Measurements from ENCODE around the gene LPIN3. TPM values are rescaled to one million over a fixed set of nuclear protein-coding genes. Genes with fewer than 3 reads are reported as not detected.

The LPIN3 gene
- polyA plus RNA-seq (2012; rRNA removed), result 0.21 and 0.34 TPM in 2 replicates
- 0.05 and 0.09 TPM in 2 replicates for polyA plus RNA-seq (2012; cell fraction: cytosol; rRNA removed)
- 1.8 and 1.9 TPM in 2 replicates for polyA plus RNA-seq (2012; cell fraction: nucleus; rRNA removed)

DNA sequence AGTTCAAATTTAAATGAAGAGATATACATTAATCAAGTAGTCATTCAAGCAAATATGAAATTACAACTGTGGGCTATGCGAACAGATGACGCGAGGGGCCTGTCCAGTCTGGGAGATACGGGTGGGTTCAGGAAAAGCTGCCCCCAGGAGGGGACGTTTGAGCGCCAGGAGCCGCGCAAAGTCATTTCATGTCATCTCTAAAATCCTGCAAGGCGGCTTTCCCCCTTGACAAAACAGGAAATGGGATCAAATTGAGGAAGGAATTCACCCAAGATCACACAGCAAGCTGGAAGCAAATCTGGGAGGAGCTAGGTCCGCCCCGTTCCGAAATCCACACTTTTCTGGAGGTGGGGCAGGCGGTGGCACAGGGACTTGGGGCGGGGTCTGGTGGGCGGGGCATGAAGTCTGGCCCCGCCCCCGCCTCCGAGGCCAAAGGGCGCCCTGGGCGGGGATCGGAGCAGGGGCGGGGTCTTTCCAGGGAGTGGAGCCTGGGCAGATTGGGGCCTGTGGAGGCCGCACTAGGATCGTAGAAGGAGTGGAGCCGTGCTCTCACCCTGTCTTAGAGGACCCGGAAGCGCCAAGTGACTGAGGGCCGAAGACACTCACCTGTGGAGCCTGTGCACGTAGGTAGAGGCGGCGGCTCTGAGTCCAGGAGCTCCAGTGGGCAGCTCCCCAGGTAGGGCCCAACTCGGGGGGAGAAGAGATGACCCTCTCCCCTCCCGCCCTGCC lies at the start of gene LPIN3:
Gene LPIN3 (plus strand): TSS at position 495 of the 729 bp plus-strand sequence. CDS start 4,983 bp downstream, outside the sequence.
- Histone ChIP-seq H3K4me3 (ENCODE audit: low read depth in 2 of 2, low read length in 1 of 2) (peak within 1 kb of the TSS in 1 of 2 experiments; percentile 46; a peak in 1 of 4 replicates), H3K9me3 (no peaks in the 10 kb centered on the region), H3K27me3 (ENCODE audit: insufficient read depth) (no peaks in the 10 kb centered on the region), H3K9ac (no peak within 1 kb of the TSS), H3F3A (replicated peaks; ENCODE audit: insufficient read depth) (no peaks in the 10 kb centered on the region), H3K4me2 (peak within 1 kb of the TSS; percentile 31), H3K79me2 (ENCODE audit: insufficient read depth) (no peaks in the 10 kb centered on the region), H3K27ac (ENCODE audit: low read depth in 2 of 2, low read length in 1 of 2) (no peak within 1 kb of the TSS), H4K20me1 (ENCODE audit: insufficient read depth) (no peaks in the 10 kb centered on the region), H3K36me3 (replicated peaks in 1 of 2; ENCODE audit: control insufficient read depth in 1 of 2, insufficient read depth in 2 of 2, low read length in 1 of 2) (no peaks in the 10 kb centered on the region), H3K4me1 (ENCODE audit: control insufficient read depth in 1 of 2, insufficient read depth in 2 of 2, low read depth in 1 of 2, low read length in 1 of 2) (peaks cover 0 to 5% of the 10 kb centered on the region in 2 experiments; a peak in 1 of 4 replicates), H3K9me2 (no peaks in the 10 kb centered on the region), H2AFZ (ENCODE audit: low read depth) (peak within 1 kb of the TSS; percentile 75)
- no peak for TF ChIP-seq MXI1 (IDR thresholded peaks at IDR 0.05; ENCODE audit: low read depth, low read length)
- TF ChIP-seq SIN3A (IDR thresholded peaks at IDR 0.05; ENCODE audit: borderline replicate concordance, low read depth, low read length), result no peak
- no peak for TF ChIP-seq FOSL2 (IDR thresholded peaks at IDR 0.05; ENCODE audit: borderline replicate concordance, low read depth)
- TF ChIP-seq RFX5 (IDR thresholded peaks at IDR 0.05; ENCODE audit: low read length), result no peak
- TF ChIP-seq TEAD4 (IDR thresholded peaks at IDR 0.05; ENCODE audit: borderline replicate concordance, insufficient read depth), result no peak
- TF ChIP-seq TCF12 (IDR thresholded peaks at IDR 0.05), result no peak
- no peak for TF ChIP-seq RXRA (IDR thresholded peaks at IDR 0.05; ENCODE audit: borderline replicate concordance, low read depth)
- TF ChIP-seq NRF1 (IDR thresholded peaks at IDR 0.05; ENCODE audit: low read depth, low read length), result no peak
- peak; percentile 84 for DNase-seq
- POLR2A ChIA-PET, result no interaction called here
- WGBS (ENCODE audit: low lambda C conversion rate), result 50% methylated on average over 22 of the region's 33 CpGs
- CTCF ChIA-PET, result interaction anchor here (0.6 to 9.6 kb wide), 46 partner anchors 10 to 394 kb away, joined by 3 to 112 read pairs (median 5); partner anchors contain the start of gene ZHX3

- H3K9me3 ChIP-seq, result no peaks in the 10 kb centered on the region
- no peaks in the 10 kb centered on the region for H3K27me3 ChIP-seq (ENCODE audit: insufficient read depth)
- peaks cover 34% of the 10 kb centered on the region; the same call in 1 of the 2 replicates for H3K79me2 ChIP-seq (ENCODE audit: insufficient read depth)
- H3K36me3 ChIP-seq (replicated peaks in 1 of 2; ENCODE audit: control insufficient read depth in 1 of 2, insufficient read depth in 2 of 2, low read length in 1 of 2), result no peaks in the 10 kb centered on the region
- H3K4me3 ChIP-seq (ENCODE audit: low read depth in 2 of 2, low read length in 1 of 2), result no peak overlapping the region
- no peak for DNase-seq
- H3K4me1 ChIP-seq (ENCODE audit: control insufficient read depth in 1 of 2, insufficient read depth in 2 of 2, low read depth in 1 of 2, low read length in 1 of 2), result peaks cover 0 to 7% of the 10 kb centered on the region in 2 experiments; a peak in 2 of 4 replicates
- H3F3A ChIP-seq (replicated peaks; ENCODE audit: insufficient read depth), result no peaks in the 10 kb centered on the region
- CTCF ChIA-PET, result interaction anchor here (1.0 to 2.1 kb wide), 3 partner anchors 14 to 61 kb away, joined by 3 to 7 read pairs (median 3); no protein-coding TSS in a partner anchor
- no peak overlapping the region for H2AFZ ChIP-seq (ENCODE audit: low read depth)
- no peak overlapping the region for H3K27ac ChIP-seq (ENCODE audit: low read depth in 2 of 2, low read length in 1 of 2)
- H3K4me2 ChIP-seq, result no peak overlapping the region
- no peak overlapping the region for H3K9ac ChIP-seq
- POLR2A ChIA-PET, result no interaction called here
- WGBS (ENCODE audit: low lambda C conversion rate), result 97% methylated on average over 2 of the region's 2 CpGs
- no peaks in the 10 kb centered on the region for H3K9me2 ChIP-seq
- H4K20me1 ChIP-seq (ENCODE audit: insufficient read depth), result no peaks in the 10 kb centered on the region
- TF ChIP-seq NRF1 (IDR thresholded peaks at IDR 0.05; ENCODE audit: low read depth, low read length), result no peak
- no peak for TF ChIP-seq GABPA (IDR thresholded peaks at IDR 0.05; ENCODE audit: low read depth)
- no peak for TF ChIP-seq RFX5 (IDR thresholded peaks at IDR 0.05; ENCODE audit: low read length)
- TF ChIP-seq POLR2AphosphoS5 (IDR thresholded peaks at IDR 0.05; ENCODE audit: low read depth, low read length), result no peak
- no peak for TF ChIP-seq MAX (IDR thresholded peaks at IDR 0.05; ENCODE audit: low read depth)
- no peak for TF ChIP-seq PBX3 (IDR thresholded peaks at IDR 0.05)
- TF ChIP-seq CHD2 (IDR thresholded peaks at IDR 0.05; ENCODE audit: low read length, partially characterized antibody), result no peak
- no peak for TF ChIP-seq MXI1 (IDR thresholded peaks at IDR 0.05; ENCODE audit: low read depth, low read length)
Observed at GRCh38 chr20:41293269-41294037, 47.2 kb upstream of the LPIN3 start.
